Lower leg skin (tissue), 3 donors: ENCODE results near the gene PFN4.

Experiments
- CTCF ChIP-seq, 3 donors: fragments of 450-650 bp; IDR thresholded peaks; one replicate each; pipeline ENCODE4 v1.5.1; 2016; ENCODE audit warnings: antibody characterized with exemption in 3 of 3, mild to moderate bottlenecking in 3 of 3, moderate library complexity in 2 of 3
- POLR2A ChIP-seq, 2 donors: fragments of 450-650 bp; IDR thresholded peaks; one replicate each; pipeline ENCODE4 v1.6.1; 2016 to 2017; ENCODE audit warnings: antibody characterized with exemption in 2 of 2, mild to moderate bottlenecking in 1 of 2, moderate library complexity in 1 of 2

DNA sequence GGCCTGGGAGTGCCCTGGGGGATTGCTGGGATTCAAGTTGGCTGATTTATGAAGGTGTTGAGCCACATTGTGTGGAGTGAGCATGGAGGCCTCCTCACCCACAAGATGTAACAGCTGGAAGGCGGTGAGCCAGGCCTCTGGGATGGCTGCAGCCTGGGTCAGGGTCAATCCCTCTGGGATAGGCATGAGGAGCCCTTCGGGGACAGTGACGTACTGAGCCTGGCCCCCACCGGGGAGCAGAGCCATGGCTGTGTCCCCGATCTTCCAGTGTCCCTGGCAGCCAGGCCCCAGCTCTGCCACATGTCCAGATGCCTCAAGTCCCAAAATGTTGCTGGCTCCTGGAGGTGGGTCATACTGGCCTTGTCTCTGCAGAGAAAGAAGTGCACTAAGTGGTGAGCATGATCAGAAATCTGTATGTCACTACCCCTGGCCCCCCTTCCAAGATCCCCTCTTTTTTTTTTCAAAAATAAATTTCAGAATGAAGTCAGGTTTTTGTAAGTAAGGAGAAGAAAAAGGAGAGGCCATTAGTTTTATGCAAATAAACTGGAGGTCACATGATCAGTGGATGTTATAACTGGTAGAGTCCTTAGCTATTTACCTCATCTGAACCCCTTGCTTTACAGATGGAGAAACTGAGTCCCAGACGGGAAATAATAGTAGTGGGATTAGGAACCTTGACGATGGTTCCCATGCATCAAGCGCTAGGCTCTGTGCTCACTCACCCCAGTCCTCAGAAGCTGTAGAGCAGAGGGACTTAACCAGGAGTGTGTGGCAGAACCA, 40.2 kb downstream of the PFN4 start:
- TF ChIP-seq CTCF (IDR thresholded peaks at IDR 0.05): no peak
- no peak for TF ChIP-seq POLR2A (IDR thresholded peaks at IDR 0.05)
